Endothelial cell of umbilical vein (primary cell): Measurements from ENCODE around the gene ANKRD27. TPM values are rescaled to one million over a fixed set of nuclear protein-coding genes. Genes with fewer than 3 reads are reported as not detected.
"Not testable (repeated sequence)": the region's sequence is repeated elsewhere in the genome, so short reads cannot be mapped to it uniquely, and the experiment has no call there.

Source experiments
- BruUV-seq: library from RNA; stranded (reverse); fragments of 400-500 nt; replicated peaks from 2 replicates; lab custom pipeline; 2021; lab: Mats Ljungman, UMichigan
- CTCF ChIA-PET: fragments of 300-600, 350-600 bp; sonication (Branson Sonifier 250); formaldehyde crosslinking; loops from one replicate; lab custom pipeline; 2021; ENCODE audit warnings: antibody characterized with exemption, inconsistent platforms; lab: Charles Lee
- POLR2A ChIA-PET: fragments of 300-600, 350-600 bp; sonication (Branson Sonifier 250); formaldehyde crosslinking; loops from one replicate; lab custom pipeline; 2021; ENCODE audit warnings: antibody characterized with exemption, inconsistent platforms; lab: Charles Lee
- DNase-seq: peaks from one replicate; pipeline ENCODE4 v3.0.0-alpha.2; 2011; ENCODE audit warnings: low read depth, low spot score
- FAIRE-seq: peaks from 2 replicates; lab custom pipeline; 2011; peaks lifted over from hg19 to GRCh38; lab: Jason Lieb, UNC
- H2AFZ ChIP-seq: 2 replicates; pipeline ENCODE4 v1.6.0; 2012; ENCODE audit warnings: low read depth, low read length, control low read depth, inconsistent platforms
- H3K27ac ChIP-seq: 2 replicates; pipeline ENCODE4 v1.5.1; 2011; ENCODE audit warnings: low read depth, mild to moderate bottlenecking, control low read depth, low read length, moderate library complexity; ENCODE audit not compliant: insufficient read depth
- H3K27me3 ChIP-seq, 2 experiments: 2 replicates each; pipeline versions ENCODE4 v1.6.0 to v1.6.1; 2011; ENCODE audit warnings: low read length in 2 of 2, mixed read lengths in 1 of 2; ENCODE audit not compliant: control insufficient read depth in 2 of 2, insufficient read depth in 2 of 2
- H3K36me3 ChIP-seq, 2 experiments: 2 replicates in 1 of 2; 3 replicates in 1 of 2; pipeline ENCODE4 v1.5.1; 2011; ENCODE audit warnings: low read length in 2 of 2, mild to moderate bottlenecking in 1 of 2, moderate library complexity in 1 of 2; ENCODE audit not compliant: control insufficient read depth in 2 of 2, insufficient read depth in 2 of 2; ENCODE audit errors: extremely low read depth in 1 of 2
- H3K4me1 ChIP-seq: 3 replicates; pipeline ENCODE4 v1.5.1; 2011; ENCODE audit warnings: mild to moderate bottlenecking, low read length; ENCODE audit not compliant: control insufficient read depth, insufficient read depth; ENCODE audit errors: extremely low read depth
- H3K4me2 ChIP-seq: 2 replicates; pipeline ENCODE4 v1.6.1; 2011; ENCODE audit warnings: low read length, control low read depth, mixed read lengths; ENCODE audit not compliant: insufficient read depth
- H3K4me3 ChIP-seq, 3 experiments: fragments of 200-600 bp in 1 of 3; sonication (generic), shearing (Covaris generic) in 1 of 3; replicated peaks in 1 of 3; 2 replicates each; pipeline ENCODE4 v1.5.1; 2011 to 2016; ENCODE audit warnings: control low read depth in 3 of 3, low read length in 3 of 3, mild to moderate bottlenecking in 2 of 3, inconsistent platforms in 1 of 3, low read depth in 1 of 3, moderate library complexity in 1 of 3; ENCODE audit not compliant: insufficient read depth in 1 of 3
- H3K79me2 ChIP-seq: 2 replicates; pipeline ENCODE4 v1.6.0; 2012; ENCODE audit warnings: low read length, inconsistent platforms; ENCODE audit not compliant: control insufficient read depth, insufficient read depth
- H3K9ac ChIP-seq: replicated peaks from 2 replicates; pipeline ENCODE3; 2011; ENCODE audit warnings: low read length, control low read depth; ENCODE audit not compliant: insufficient read depth; ENCODE audit errors: extremely low read depth
- H3K9me1 ChIP-seq: replicated peaks from 3 replicates; pipeline ENCODE4 v1.6.0; 2011; ENCODE audit warnings: mild to moderate bottlenecking, low read length; ENCODE audit not compliant: control insufficient read depth, insufficient read depth; ENCODE audit errors: extremely low read depth
- H3K9me3 ChIP-seq: replicated peaks from 2 replicates; pipeline ENCODE4 v1.5.1; 2012; ENCODE audit warnings: low read length, inconsistent platforms; ENCODE audit not compliant: control insufficient read depth, insufficient read depth
- H4K20me1 ChIP-seq: replicated peaks from 2 replicates; pipeline ENCODE3; 2011; ENCODE audit warnings: mild to moderate bottlenecking, low read length; ENCODE audit not compliant: control insufficient read depth, insufficient read depth; ENCODE audit errors: extremely low read depth
- CTCF ChIP-seq, 2 donors: IDR thresholded peaks; 1 replicate in 1 of 2; 2 replicates in 1 of 2; pipeline ENCODE4 v1.5.1; 2011; ENCODE audit warnings: low read length in 2 of 2, mild to moderate bottlenecking in 2 of 2, moderate library complexity in 2 of 2, control low read depth in 1 of 2, inconsistent platforms in 1 of 2, low read depth in 1 of 2; ENCODE audit not compliant: insufficient read depth in 1 of 2; ENCODE audit errors: extremely low read depth in 1 of 2
- EZH2 ChIP-seq: IDR thresholded peaks from 2 replicates; pipeline ENCODE4 v1.6.1; 2012; ENCODE audit warnings: borderline replicate concordance, low read depth, mild to moderate bottlenecking, moderate library complexity, low read length, inconsistent platforms; ENCODE audit not compliant: severe bottlenecking
- FOS ChIP-seq: IDR thresholded peaks from 2 replicates; pipeline ENCODE4 v1.6.1; 2011; ENCODE audit warnings: mild to moderate bottlenecking, low read length, moderate library complexity, borderline replicate concordance; ENCODE audit not compliant: insufficient read depth
- GATA2 ChIP-seq: IDR thresholded peaks from 2 replicates; pipeline ENCODE4 v1.7.0; 2011; ENCODE audit warnings: low read depth, mild to moderate bottlenecking, moderate library complexity, mixed read lengths, low read length; ENCODE audit not compliant: insufficient read length, insufficient read depth
- JUN ChIP-seq: IDR thresholded peaks from 2 replicates; pipeline ENCODE4 v1.6.1; 2011; ENCODE audit warnings: borderline replicate concordance, low read depth; ENCODE audit not compliant: insufficient read length, insufficient read depth
- MAX ChIP-seq: IDR thresholded peaks from 2 replicates; pipeline ENCODE4 v1.6.1; 2011; ENCODE audit not compliant: insufficient read depth, insufficient read length
- MYC ChIP-seq: IDR thresholded peaks from one replicate; pipeline ENCODE4 v1.6.1; 2011; ENCODE audit warnings: mild to moderate bottlenecking, low read depth, low read length
- POLR2A ChIP-seq: IDR thresholded peaks from 2 replicates; pipeline ENCODE4 v1.6.1; 2012; ENCODE audit warnings: low read depth, mild to moderate bottlenecking, control low read depth, low read length
- POLR2AphosphoS5 ChIP-seq: IDR thresholded peaks from 2 replicates; pipeline ENCODE4 v1.6.1; 2012; ENCODE audit warnings: low read depth, mild to moderate bottlenecking, control low read depth, low read length, moderate library complexity; ENCODE audit not compliant: insufficient read depth
- dilution Hi-C: fragments of 300-500 bp; cut with MboI; formaldehyde crosslinking; loops from one replicate; pipeline ENCODE4 v1.15.0; 2019; ENCODE audit warnings: low sequenced_read_pairs; ENCODE audit not compliant: extremely low pct_ligation_motif_present
- intact Hi-C: fragments of 100-400 bp; cut with micrococcal nuclease; formaldehyde crosslinking; loops from one replicate; pipeline ENCODE4 v1.10.0; 2022
- polyA plus RNA-seq, 4 experiments: library from polyadenylated mRNA; depleted of rRNA in 3 of 4; stranded (reverse) in 3 of 4; unstranded in 1 of 4; fragments of >200 nt; gene quantifications; 2 replicates each; pipeline versions ENCODE4 v1.2.1 to v1.2.3, GENCODE V29; 2011 to 2012; ENCODE audit warnings: missing spikeins in 1 of 4
- total RNA-seq: library from RNA; stranded (reverse); gene quantifications from 2 replicates; pipeline ENCODE4 v1.2.3, GENCODE V29; 2021

Gene ANKRD27
- total and polyA plus RNA-seq, 2 donors (not counting 3 experiments of a cell fraction or from before 2014, with no cell fraction given) = 18.3 to 37.4 TPM

- intact Hi-C loops (no loop called here), dilution Hi-C loops (no loop called here)
- no peak overlapping the region for H3K4me3 ChIP-seq
- H3K27ac ChIP-seq = no peak overlapping the region
- FAIRE-seq (no peak), DNase-seq (no peak)
- BruUV-seq = no TSS peak
- no peaks in the 10 kb centered on the region for H4K20me1 ChIP-seq
- POLR2A ChIA-PET = no interaction called here
- no peak overlapping the region for H2AFZ ChIP-seq
- TF ChIP-seq EZH2 = no peak
- no peak for TF ChIP-seq POLR2A
- TF ChIP-seq POLR2AphosphoS5 = no peak
- TF ChIP-seq MYC = no peak
- TF ChIP-seq FOS = no peak
- TF ChIP-seq MAX = no peak
- no peak for TF ChIP-seq CTCF (IDR thresholded peaks at IDR 0.05; ENCODE audit: extremely low read depth in 1 of 2, insufficient read depth in 1 of 2, low read depth in 1 of 2, low read length in 2 of 2)
- no peak for TF ChIP-seq GATA2
- no peak for TF ChIP-seq JUN
- no peaks in the 10 kb centered on the region for H3K79me2 ChIP-seq
- H3K36me3 ChIP-seq = peaks cover 0 to 2% of the 10 kb centered on the region in 2 experiments
- no peaks in the 10 kb centered on the region for H3K9me1 ChIP-seq
- no peaks in the 10 kb centered on the region for H3K4me1 ChIP-seq
- CTCF ChIA-PET = no interaction called here
- H3K9ac ChIP-seq = no peak overlapping the region
- no peak overlapping the region for H3K4me2 ChIP-seq
- no peaks in the 10 kb centered on the region for H3K27me3 ChIP-seq
- H3K9me3 ChIP-seq = no peaks in the 10 kb centered on the region
These were observed 42.5 kb upstream of the ANKRD27 start for GRCh38 chr19:32717496-32717895.

- H3K27ac ChIP-seq, H3K4me1 ChIP-seq, H3K9ac ChIP-seq, H3K79me2 ChIP-seq, DNase-seq, H4K20me1 ChIP-seq, POLR2A ChIA-PET, BruUV-seq, dilution Hi-C loops, H3K4me3 ChIP-seq, H3K36me3 ChIP-seq, FAIRE-seq, H3K4me2 ChIP-seq, CTCF ChIA-PET, H2AFZ ChIP-seq, H3K27me3 ChIP-seq, intact Hi-C loops, H3K9me1 ChIP-seq, H3K9me3 ChIP-seq: not testable (repeated sequence)
These were observed 41.2 kb upstream of the ANKRD27 start for GRCh38 chr19:32716203-32716602.
